ENCODE data around the gene SYNRG.

SYNRG gene

DNA sequence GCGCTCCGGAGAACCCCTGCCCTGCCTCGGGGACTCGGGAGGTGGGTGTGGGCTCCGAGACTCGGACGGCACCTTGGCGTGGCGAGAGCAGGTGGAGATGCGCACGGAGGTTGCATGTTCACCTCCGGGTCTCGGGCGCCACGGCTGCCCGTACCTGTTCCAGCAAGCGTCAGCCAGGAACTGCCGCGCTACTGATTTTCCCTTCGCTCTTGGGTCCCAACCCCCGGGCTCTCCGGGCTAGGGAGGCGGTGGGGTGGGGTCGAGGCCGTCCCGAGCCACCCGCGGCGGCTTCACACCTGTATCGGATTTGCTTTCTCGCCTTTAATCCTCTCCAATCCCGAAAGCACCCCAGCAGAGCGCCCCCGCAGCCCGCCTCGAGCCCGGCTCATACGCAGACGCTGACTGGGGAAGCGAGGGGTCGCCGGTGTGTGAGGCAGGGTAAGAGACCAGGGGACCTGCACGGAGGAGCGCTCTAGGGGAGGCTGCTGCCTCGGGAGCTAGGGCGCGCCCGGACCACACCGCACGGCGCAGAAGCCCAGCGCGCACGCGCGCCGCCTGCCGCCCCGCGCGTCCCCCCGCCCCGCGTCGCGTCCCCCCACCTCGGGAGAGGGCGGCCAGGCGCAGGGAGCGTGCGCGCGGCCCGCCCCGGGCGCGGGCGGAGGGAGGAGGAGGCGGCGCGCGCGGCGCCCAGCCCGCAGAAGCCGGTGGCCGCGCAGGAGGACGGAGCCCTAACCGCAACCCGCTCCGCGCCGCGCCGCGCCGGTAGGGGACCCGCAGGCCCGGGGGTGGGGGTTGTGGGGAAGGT is 119.8 kb downstream of the SYNRG start, which contains the start of gene DUSP14:
Gene DUSP14, plus strand, starts transcription at position 695 of the 805 bp plus-strand sequence. CDS start 22,382 bp downstream, outside the sequence.
- 0 out of 2 replicates have a peak, but pooled peaks cover 2% of the 10 kb centered on the region for H3K4me1 ChIP-seq (ENCODE audit: control insufficient read depth, insufficient read depth, low read length)
- no peaks in the 10 kb centered on the region for H3K9me3 ChIP-seq (ENCODE audit: control insufficient read depth, insufficient read depth, low read length)
- H3K36me3 ChIP-seq (ENCODE audit: control insufficient read depth, insufficient read depth, low read length), result no peaks in the 10 kb centered on the region
- no CpG with 5 or more reads among the region's 100 CpGs for WGBS (ENCODE audit: insufficient coverage, insufficient read length)
- no peaks in the 10 kb centered on the region for H3K27me3 ChIP-seq (ENCODE audit: control insufficient read depth, insufficient read depth, low read length)
- H3K27ac ChIP-seq (ENCODE audit: low read length), result no peak within 1 kb of the TSS
- no peak for DNase-seq (ENCODE audit: low read depth, low spot score)
- H3K4me3 ChIP-seq (ENCODE audit: low read length), result peak within 1 kb of the TSS; percentile 42

DNA sequence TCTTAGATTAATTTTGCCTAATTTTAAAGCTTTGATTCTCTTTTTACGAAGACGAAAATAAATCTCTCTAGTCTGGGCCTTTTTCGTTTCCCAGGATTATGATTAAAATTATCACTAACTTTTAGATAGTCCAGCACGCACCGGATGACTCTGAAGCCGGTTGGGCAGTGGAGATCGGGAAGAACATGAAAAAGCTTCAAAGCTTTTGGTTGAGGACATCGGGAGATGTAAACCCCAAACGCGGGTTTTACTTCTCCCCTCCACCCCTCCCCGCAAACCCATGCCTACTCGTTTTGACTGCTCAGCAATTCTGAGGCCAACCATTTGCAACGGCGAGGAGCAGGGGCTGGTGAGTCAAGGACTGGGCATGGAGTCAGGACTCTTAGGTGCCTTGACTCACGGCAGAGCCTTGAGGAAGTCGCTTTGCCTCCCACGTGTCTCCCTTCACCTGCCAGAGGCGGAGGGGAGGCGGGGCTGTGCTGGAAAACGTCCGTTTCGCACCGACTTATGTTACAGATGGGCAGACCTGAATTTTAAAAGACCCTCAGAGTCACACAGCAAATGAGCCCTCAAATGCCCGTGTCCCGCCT is 120.5 kb downstream of the SYNRG start:
- Histone ChIP-seq H3K4me1 (ENCODE audit: control insufficient read depth, insufficient read depth, low read length) (0 out of 2 replicates have a peak, but pooled peaks cover 2% of the 10 kb centered on the region), H3K27me3 (ENCODE audit: control insufficient read depth, insufficient read depth, low read length) (no peaks in the 10 kb centered on the region), H3K9me3 (ENCODE audit: control insufficient read depth, insufficient read depth, low read length) (no peaks in the 10 kb centered on the region), H3K36me3 (ENCODE audit: control insufficient read depth, insufficient read depth, low read length) (no peaks in the 10 kb centered on the region), H3K27ac (ENCODE audit: low read length) (no peak overlapping the region), H3K4me3 (ENCODE audit: low read length) (peak overlapping the region; percentile 42)
- no CpG with 5 or more reads among the region's 25 CpGs for WGBS (ENCODE audit: insufficient coverage, insufficient read length)
- no peak for DNase-seq (ENCODE audit: low read depth, low spot score)

DNA sequence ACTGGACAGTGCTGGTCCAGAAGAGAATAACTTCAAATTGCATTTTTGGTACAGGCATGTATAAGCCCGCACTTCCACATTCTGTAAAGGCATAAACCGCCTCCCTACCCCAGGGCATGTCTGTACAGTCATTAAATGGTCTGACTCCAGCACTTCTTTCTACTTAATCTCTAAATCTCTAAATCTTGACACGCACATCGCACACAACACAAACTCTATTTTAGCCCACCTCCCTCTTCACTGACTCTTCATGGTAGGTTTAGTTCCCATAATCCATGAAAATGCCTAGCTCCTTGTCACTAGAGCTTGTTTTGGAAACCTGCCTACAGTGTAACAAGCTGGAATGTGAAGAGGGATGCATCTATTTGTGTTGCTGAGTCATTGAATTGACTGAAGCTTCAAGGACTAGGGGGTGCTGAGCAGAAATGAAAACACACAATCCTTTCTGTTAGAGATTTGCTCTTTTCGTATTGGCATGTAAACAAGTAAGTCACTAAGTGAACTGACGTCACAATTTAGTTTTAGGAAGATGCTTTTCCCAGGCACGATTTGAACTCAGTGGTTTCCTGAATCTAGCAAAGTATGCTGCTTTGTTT is 121.1 kb downstream of the SYNRG start:
- no peaks in the 10 kb centered on the region for H3K9me3 ChIP-seq (ENCODE audit: control insufficient read depth, insufficient read depth, low read length)
- no peaks in the 10 kb centered on the region for H3K36me3 ChIP-seq (ENCODE audit: control insufficient read depth, insufficient read depth, low read length)
- peaks cover 5% of the 10 kb centered on the region; the same call in 1 of the 2 replicates for H3K4me1 ChIP-seq (ENCODE audit: control insufficient read depth, insufficient read depth, low read length)
- no peaks in the 10 kb centered on the region for H3K27me3 ChIP-seq (ENCODE audit: control insufficient read depth, insufficient read depth, low read length)
- WGBS (ENCODE audit: insufficient coverage, insufficient read length), result 100% methylated on average over 2 of the region's 7 CpGs
- no peak overlapping the region for H3K27ac ChIP-seq (ENCODE audit: low read length)
- no peak for DNase-seq (ENCODE audit: low read depth, low spot score)
- H3K4me3 ChIP-seq (ENCODE audit: low read length), result no peak overlapping the region

DNA sequence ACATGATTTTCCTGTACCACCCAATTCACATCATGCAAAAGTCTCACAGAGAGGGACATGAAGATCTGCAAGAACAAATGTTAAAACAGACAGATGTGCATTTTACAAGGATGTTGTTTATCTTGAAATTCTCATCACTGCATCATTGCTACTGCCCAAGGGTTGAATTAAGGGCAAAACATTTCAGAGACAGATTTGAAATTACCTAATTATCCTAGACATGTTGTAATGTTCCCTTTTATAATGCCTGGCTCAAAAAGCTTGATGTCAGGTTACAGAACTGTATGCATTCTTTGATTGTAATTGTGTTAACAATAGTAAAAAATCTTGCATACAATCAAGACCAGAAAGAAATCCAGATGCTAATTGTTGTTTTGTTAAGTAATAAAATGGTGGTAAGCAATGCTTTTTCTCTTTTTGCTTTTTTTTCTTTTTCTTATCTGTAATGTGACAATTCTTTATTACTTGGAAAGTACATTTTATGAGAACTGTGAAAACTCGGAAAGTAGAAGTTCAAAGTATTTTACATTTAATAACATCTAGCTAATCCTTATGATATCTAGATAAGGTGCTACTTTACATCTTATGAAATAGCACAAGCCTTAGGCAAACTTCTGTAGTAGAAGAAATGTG is 123.2 kb downstream of the SYNRG start:
- Histone ChIP-seq H3K27ac (ENCODE audit: low read length) (no peak overlapping the region), H3K9me3 (ENCODE audit: control insufficient read depth, insufficient read depth, low read length) (no peaks in the 10 kb centered on the region), H3K4me3 (ENCODE audit: low read length) (no peak overlapping the region), H3K4me1 (ENCODE audit: control insufficient read depth, insufficient read depth, low read length) (peaks cover 7% of the 10 kb centered on the region; the same call in 1 of the 2 replicates), H3K27me3 (ENCODE audit: control insufficient read depth, insufficient read depth, low read length) (no peaks in the 10 kb centered on the region), H3K36me3 (ENCODE audit: control insufficient read depth, insufficient read depth, low read length) (no peaks in the 10 kb centered on the region)
- no peak for DNase-seq (ENCODE audit: low read depth, low spot score)
- no CpG with 5 or more reads among the region's 1 CpG for WGBS (ENCODE audit: insufficient coverage, insufficient read length)

DNA sequence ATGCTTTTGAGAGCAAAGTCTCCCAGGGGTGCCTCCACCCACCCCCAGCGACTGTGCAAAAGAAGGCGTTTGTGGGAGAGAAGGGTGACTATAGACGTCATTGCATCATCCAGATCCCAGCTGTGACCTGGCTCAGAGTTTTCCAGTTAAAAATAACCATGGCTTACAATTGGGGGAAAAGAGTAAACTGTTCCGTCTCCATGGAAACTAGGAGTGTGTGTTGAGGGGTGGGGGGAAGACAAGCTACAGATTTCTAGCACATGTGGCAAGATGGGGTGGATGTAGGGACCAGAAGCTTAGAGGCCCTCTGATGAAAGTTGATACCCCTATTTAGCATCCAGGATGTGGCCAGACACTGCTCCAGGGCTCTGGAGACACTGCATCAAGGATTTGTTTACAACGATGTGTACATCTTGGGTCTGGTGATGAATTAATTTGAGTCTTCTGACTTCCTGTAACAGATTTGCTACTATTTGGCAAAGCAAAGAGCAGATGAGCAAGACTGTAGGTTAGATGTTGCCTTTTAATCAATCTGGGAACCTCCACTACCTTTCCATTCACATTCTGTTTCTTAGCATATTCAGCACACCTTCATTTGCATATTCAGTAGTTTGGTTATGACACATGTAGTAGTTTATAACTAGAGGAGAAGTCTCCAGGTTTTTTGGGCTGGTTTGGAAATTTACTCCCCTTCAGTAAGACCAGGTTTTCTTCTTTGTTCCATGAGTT is 125.7 kb downstream of the SYNRG start:
- no CpG with 5 or more reads among the region's 5 CpGs for WGBS (ENCODE audit: insufficient coverage, insufficient read length)
- H3K36me3 ChIP-seq (ENCODE audit: control insufficient read depth, insufficient read depth, low read length), result no peaks in the 10 kb centered on the region; the same call in 1 of the 2 replicates
- no peaks in the 10 kb centered on the region for H3K9me3 ChIP-seq (ENCODE audit: control insufficient read depth, insufficient read depth, low read length)
- no peak for DNase-seq (ENCODE audit: low read depth, low spot score)
- H3K4me1 ChIP-seq (ENCODE audit: control insufficient read depth, insufficient read depth, low read length), result peaks cover 5% of the 10 kb centered on the region; the same call in 1 of the 2 replicates
- no peak overlapping the region for H3K27ac ChIP-seq (ENCODE audit: low read length)
- H3K4me3 ChIP-seq (ENCODE audit: low read length), result no peak overlapping the region
- no peaks in the 10 kb centered on the region for H3K27me3 ChIP-seq (ENCODE audit: control insufficient read depth, insufficient read depth, low read length)

DNA sequence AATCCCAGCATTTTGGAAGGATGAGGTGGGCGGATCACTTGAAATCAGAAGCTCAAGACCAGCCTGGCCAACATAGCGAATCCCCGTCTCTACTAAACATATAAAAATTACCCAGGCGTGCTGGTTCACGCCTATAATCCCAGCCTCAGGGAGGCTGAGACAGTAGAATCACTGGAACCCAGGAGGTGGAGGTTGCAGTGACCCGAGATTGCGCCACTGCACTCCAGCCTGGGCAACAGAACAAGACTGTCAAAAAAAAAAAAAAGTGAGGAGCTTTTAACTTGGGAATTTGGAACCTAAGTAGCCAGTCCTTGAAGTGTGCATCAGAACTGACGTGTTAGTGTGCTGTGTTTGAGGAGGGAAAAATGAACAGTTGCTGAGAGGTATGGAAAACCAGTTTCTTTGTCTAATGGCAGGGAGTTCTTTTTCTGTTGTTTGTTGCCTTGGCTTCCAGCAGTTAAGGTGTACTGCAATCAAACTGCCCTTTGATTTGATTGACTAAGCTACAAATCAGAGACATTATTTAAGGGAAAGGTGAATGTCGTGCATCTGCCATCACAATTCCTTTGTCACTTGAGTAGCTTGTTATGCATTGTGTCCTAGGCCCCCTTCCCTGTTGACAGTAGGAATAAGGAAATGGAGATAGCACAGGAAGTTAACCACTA is 128.1 kb downstream of the SYNRG start:
- H3K4me3 ChIP-seq (ENCODE audit: low read length), result no peak overlapping the region
- peaks cover 5% of the 10 kb centered on the region; the same call in 1 of the 2 replicates for H3K36me3 ChIP-seq (ENCODE audit: control insufficient read depth, insufficient read depth, low read length)
- no peaks in the 10 kb centered on the region for H3K27me3 ChIP-seq (ENCODE audit: control insufficient read depth, insufficient read depth, low read length)
- H3K9me3 ChIP-seq (ENCODE audit: control insufficient read depth, insufficient read depth, low read length), result no peaks in the 10 kb centered on the region
- H3K4me1 ChIP-seq (ENCODE audit: control insufficient read depth, insufficient read depth, low read length), result peaks cover 5% of the 10 kb centered on the region; the same call in 1 of the 2 replicates
- no peak for DNase-seq (ENCODE audit: low read depth, low spot score)
- no CpG with 5 or more reads among the region's 9 CpGs for WGBS (ENCODE audit: insufficient coverage, insufficient read length)
- no peak overlapping the region for H3K27ac ChIP-seq (ENCODE audit: low read length)

DNA sequence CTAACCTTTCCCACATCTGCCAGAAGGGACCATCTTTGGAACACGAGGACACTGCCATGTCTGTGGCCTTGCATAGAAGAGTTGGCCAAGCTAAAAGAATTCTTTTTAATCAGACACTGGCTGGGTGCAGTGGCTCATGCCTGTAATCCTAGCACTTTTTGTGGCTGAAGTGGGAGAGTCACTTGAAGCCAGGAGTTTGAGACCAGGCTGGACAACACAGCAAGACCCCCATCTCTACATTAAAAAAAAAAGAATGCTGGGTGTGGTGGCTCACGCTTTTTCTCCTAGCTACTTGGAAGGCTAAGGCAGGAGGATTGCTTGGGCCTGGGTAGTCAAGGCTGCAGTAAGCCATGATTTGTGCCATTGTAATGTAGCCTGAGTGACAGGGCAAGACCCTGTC is 128.8 kb downstream of the SYNRG start:
- Histone ChIP-seq H3K4me3 (ENCODE audit: low read length) (no peak overlapping the region), H3K9me3 (ENCODE audit: control insufficient read depth, insufficient read depth, low read length) (no peaks in the 10 kb centered on the region), H3K27ac (ENCODE audit: low read length) (no peak overlapping the region), H3K36me3 (ENCODE audit: control insufficient read depth, insufficient read depth, low read length) (peaks cover 5% of the 10 kb centered on the region; the same call in 1 of the 2 replicates), H3K4me1 (ENCODE audit: control insufficient read depth, insufficient read depth, low read length) (peaks cover 5% of the 10 kb centered on the region; the same call in 1 of the 2 replicates), H3K27me3 (ENCODE audit: control insufficient read depth, insufficient read depth, low read length) (no peaks in the 10 kb centered on the region)
- no peak for DNase-seq (ENCODE audit: low read depth, low spot score)
- no CpG with 5 or more reads among the region's 2 CpGs for WGBS (ENCODE audit: insufficient coverage, insufficient read length)

DNA sequence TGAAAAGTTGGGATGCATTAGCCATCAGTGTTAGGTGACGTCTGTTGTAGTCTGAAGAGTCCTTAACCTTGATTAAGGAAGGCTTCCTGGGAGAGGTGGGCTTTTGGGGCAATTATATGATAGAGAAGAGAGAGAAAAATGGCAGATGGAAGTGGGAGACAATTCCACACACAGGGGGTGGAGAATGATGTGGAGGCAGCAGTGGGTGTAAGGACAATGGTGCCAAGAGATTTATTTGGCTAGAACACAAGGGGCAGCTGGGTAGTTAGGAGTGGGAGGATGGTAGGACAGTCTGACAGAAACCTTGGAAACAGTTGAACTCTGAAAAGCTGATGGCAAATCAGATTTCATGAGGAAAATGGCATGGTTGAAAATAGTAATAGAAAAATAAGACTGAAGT is 130.2 kb downstream of the SYNRG start:
- peaks cover 5% of the 10 kb centered on the region; the same call in 1 of the 2 replicates for H3K4me1 ChIP-seq (ENCODE audit: control insufficient read depth, insufficient read depth, low read length)
- WGBS (ENCODE audit: insufficient coverage, insufficient read length), result no CpG with 5 or more reads among the region's 1 CpG
- DNase-seq (ENCODE audit: low read depth, low spot score), result no peak
- H3K9me3 ChIP-seq (ENCODE audit: control insufficient read depth, insufficient read depth, low read length), result no peaks in the 10 kb centered on the region
- no peak overlapping the region for H3K27ac ChIP-seq (ENCODE audit: low read length)
- H3K4me3 ChIP-seq (ENCODE audit: low read length), result no peak overlapping the region
- peaks cover 5% of the 10 kb centered on the region; the same call in 1 of the 2 replicates for H3K36me3 ChIP-seq (ENCODE audit: control insufficient read depth, insufficient read depth, low read length)
- H3K27me3 ChIP-seq (ENCODE audit: control insufficient read depth, insufficient read depth, low read length), result no peaks in the 10 kb centered on the region

DNA sequence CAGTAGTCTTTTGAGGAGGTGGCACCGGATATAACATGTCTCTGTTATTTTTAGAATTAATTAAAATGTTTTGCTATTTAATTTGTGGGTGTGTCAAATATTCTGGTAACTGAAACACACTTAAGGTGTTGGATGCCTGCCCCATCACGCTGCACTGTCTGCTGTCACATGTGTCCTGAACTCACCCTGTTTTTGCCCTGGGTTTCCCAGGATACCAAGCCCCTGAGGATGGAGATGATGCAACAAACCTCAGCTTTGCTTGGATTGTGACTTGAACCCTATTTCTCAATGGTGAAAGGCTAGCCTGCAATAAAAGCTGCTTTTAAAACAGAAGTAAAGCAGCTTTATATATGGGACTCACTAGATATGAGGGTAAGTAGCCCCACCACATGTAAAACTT is 131.0 kb downstream of the SYNRG start:
- Histone ChIP-seq H3K27me3 (ENCODE audit: control insufficient read depth, insufficient read depth, low read length) (no peaks in the 10 kb centered on the region), H3K4me3 (ENCODE audit: low read length) (no peak overlapping the region), H3K27ac (ENCODE audit: low read length) (no peak overlapping the region), H3K4me1 (ENCODE audit: control insufficient read depth, insufficient read depth, low read length) (peaks cover 3% of the 10 kb centered on the region; the same call in 1 of the 2 replicates), H3K36me3 (ENCODE audit: control insufficient read depth, insufficient read depth, low read length) (peaks cover 5% of the 10 kb centered on the region; the same call in 1 of the 2 replicates), H3K9me3 (ENCODE audit: control insufficient read depth, insufficient read depth, low read length) (no peaks in the 10 kb centered on the region)
- DNase-seq (ENCODE audit: low read depth, low spot score), result no peak
- WGBS (ENCODE audit: insufficient coverage, insufficient read length), result no CpG with 5 or more reads among the region's 2 CpGs
